HG02623 (cell line): Measurements from ENCODE around the gene ANAPC16.
"Not testable (repeated sequence)": the region's sequence is repeated elsewhere in the genome, so short reads cannot be mapped to it uniquely, and the experiment has no call there.

Source experiments
- ATAC-seq: cut with Tn5 transposase; IDR thresholded peaks from one replicate; pipeline ENCODE4 v1.9.1; 2021; ENCODE audit warnings: moderate library complexity; ENCODE audit not compliant: unreplicated experiment

Gene ANAPC16

GRCh38 chr10:72261784-72262404, 46.1 kb downstream of the ANAPC16 start:
- peak; percentile 1 for ATAC-seq

DNA sequence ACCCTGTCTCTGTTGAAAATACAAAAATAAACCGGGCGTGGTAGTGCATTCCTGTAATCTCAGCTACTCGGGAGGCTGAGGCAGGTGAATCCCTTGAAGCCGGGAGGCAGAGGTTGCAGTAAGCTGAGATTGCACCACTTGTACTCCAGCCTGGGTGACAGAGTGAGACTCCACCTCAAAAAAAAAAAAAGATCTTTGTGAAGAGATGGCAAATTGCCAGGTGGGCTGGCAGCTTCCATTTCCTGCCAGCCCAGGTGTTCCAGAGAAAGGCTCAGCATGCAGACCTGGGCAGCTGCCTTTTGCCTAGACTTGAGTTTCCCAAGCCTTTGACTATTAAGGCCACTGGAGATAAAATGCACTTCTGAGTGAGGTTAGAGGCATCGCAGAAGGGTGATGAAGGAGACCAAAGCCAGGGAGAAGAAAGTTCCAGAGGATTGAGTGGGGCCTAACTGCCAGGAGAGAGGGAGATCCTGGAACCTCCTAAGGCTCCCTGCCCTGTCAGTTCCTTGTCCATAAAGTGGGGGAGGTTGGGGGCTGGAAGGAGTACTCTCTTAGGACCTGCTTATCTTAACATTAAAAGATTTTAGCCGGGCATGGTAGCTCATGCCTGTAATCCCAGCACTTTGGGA, 47.9 kb downstream of the ANAPC16 start:
- no peak for ATAC-seq

- ATAC-seq: no peak
These were observed 48.7 kb downstream of the ANAPC16 start for GRCh38 chr10:72264536-72264935.

- ATAC-seq: no peak
These were observed 49.7 kb downstream of the ANAPC16 start for GRCh38 chr10:72265508-72265907.

DNA sequence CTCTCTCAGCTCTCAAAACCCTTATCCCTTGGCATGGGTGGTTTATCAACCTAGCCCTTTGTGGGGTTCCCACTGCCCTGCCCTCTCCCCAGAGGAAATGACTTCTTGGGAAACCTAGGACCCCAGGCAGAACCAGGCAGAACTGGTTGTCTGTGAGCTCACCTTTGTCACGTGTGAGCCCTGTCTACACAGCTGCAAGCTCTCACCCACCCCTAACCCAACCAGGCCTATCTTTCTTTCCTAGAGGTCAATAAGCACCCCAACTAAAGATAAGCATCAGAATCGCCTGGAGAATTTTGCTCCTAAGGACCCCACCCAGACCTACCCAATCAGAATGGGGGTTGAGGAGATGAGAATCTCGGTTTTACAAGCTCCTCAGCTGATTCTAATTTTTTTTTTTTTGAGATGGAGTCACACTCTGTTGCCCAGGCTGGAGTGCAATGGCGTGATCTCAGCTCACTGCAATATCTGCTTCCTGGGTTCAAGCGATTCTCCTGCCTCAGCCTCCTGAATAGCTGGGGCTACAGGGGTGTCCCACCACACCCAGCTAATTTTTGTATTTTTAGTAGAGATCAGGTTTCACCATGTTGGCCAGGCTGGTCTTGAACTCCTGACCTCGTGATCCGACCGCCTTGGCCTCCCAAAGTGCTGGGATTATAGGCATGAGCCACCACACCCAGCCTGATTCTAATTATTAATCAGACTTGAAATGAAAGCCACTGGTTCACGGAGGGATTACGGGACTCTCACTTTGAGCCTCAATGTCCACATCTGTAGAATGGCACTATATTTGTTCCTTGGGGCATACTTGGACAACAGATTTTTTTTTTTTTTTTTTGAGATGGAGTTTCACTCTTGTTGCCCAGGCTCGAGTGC, 50.4 kb downstream of the ANAPC16 start:
- ATAC-seq: no peak

- no peak for ATAC-seq
These were observed 51.6 kb downstream of the ANAPC16 start for GRCh38 chr10:72267381-72267780.

DNA sequence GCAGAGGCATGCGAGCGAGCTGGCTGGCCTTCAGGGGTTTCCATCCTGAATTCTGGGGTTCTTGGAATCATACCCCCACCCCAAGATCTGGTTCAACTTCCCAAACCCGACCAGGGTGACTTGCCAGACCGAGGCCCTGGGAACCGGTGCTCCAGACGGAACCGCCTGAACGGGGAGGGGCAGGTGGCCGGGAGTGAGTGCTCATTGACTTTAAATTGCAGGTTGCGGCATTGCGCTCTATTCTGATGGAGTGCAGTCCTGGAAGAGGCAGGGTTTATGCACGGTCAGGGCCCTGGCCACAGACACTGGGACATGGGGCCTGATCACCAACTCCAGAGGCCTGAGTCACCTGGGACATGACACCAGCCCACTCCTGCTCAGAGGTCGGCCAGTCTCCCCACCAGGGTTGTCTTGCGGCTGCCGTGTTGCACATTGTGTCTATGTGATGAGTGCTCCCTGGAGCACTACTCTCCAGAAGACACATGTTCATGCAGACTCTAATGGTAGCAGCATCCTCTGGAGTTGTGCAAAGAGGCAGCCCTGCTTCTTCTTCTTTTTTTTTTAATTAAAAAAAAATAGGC, 52.1 kb downstream of the ANAPC16 start:
- no peak for ATAC-seq

DNA sequence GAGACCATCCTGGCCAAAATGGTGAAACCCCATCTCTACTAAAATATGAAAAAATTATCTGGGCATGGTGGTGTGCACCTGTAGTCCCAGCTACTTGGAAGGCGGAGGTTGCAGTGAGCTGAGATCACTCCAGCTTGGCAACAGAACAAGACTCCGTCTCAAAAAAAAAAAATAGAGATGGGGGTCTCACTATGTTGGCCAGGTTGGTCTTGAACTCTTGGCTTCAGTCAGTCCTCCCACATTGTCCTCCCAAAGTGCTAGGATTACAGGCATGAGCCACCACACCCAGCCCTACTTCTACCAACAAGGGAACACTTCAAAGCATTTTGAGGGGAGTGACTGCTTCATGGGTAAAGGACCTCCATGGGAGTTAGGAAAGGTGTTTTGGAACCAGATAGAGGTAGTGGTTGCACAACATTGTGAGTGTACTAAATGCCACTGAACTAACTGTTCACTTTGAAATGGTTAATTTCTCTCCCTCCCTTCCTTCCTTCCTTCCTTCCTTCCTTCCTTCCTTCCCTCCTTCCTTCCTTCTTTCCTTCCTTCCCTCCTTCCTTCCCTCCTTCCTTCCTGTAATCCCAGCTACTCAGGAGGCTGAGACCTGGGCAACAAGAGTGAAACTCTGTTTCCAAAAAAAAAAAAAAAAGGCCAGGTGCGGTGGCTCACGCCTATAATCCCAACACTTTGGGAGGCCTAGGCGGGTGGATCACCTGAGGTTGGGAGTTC, 52.8 kb downstream of the ANAPC16 start:
- ATAC-seq: not testable (repeated sequence)

GRCh38 chr10:72270607-72271281, 54.9 kb downstream of the ANAPC16 start:
- ATAC-seq: no peak

GRCh38 chr10:72272689-72273409, 57.0 kb downstream of the ANAPC16 start:
- no peak for ATAC-seq

GRCh38 chr10:72273410-72274212, 57.8 kb downstream of the ANAPC16 start, which contains the start of gene DDIT4:
Gene DDIT4 (plus strand): TSS chr10:72273924. CDS start chr10:72274217, 293 bp downstream.
- ATAC-seq: peak; percentile 85

- ATAC-seq: no peak
These were observed 58.5 kb downstream of the ANAPC16 start for GRCh38 chr10:72274213-72274729.

GRCh38 chr10:72274730-72275350, 59.0 kb downstream of the ANAPC16 start:
- ATAC-seq: no peak

- ATAC-seq: no peak
These were observed 59.7 kb downstream of the ANAPC16 start for GRCh38 chr10:72275351-72276012.

DNA sequence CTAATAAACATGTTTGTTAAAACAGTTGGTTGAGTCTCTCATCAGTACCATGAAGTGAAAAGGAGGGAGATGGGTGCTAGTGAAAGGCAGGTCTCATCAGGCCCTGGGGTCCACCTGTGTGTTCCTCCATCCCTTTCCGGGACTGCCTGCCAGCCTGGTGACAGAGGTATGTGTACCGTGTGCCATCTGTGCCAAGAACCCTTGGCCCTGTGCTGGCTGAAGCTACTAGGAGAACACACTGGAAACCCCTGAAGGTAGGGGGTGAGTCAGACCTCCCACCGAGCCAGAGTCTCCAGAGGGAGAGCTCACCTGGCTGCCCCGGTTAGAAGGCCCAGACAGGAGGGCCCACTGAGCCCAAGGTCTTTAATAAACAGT, 60.2 kb downstream of the ANAPC16 start:
- no peak for ATAC-seq

GRCh38 chr10:72276421-72277339, 60.9 kb downstream of the ANAPC16 start:
- ATAC-seq: no peak
